Upper lobe of left lung (tissue), 6 donors: ENCODE data around the gene RBSN. TPM values are rescaled to one million over a fixed set of nuclear protein-coding genes. Genes with fewer than 3 reads are reported as not detected.

Experiments used
- ATAC-seq, 2 donors: fragments of 200-7000 bp; cut with Tn5 transposase; one replicate each; pipeline ENCODE4 v1.9.1; 2022; ENCODE audit warnings: mild to moderate bottlenecking in 2 of 2, moderate library complexity in 2 of 2; ENCODE audit not compliant: low FRiP score in 2 of 2
- DNase-seq, 2 donors: peaks; one replicate each; pipeline ENCODE4 v3.0.0-alpha.2; 2019 to 2020
- H3K27ac ChIP-seq, 4 donors: fragments of 200-600 bp; sonication (generic); one replicate each; pipeline ENCODE4 v1.5.1; 2016 to 2019
- H3K27me3 ChIP-seq, 4 donors: fragments of 200-600 bp; sonication (generic); one replicate each; pipeline ENCODE4 v1.5.1; 2017 to 2019
- H3K36me3 ChIP-seq, 4 donors: fragments of 200-600 bp; sonication (generic); one replicate each; pipeline ENCODE4 v1.5.1; 2016 to 2019
- H3K4me1 ChIP-seq, 4 donors: fragments of 200-600 bp; sonication (generic); one replicate each; pipeline ENCODE4 v1.5.1; 2018 to 2019
- H3K4me3 ChIP-seq, 4 donors: fragments of 200-600 bp; sonication (generic); one replicate each; pipeline ENCODE4 v1.5.1; 2017 to 2019; ENCODE audit warnings: mild to moderate bottlenecking in 2 of 4, moderate library complexity in 1 of 4
- H3K9me3 ChIP-seq, 4 donors: fragments of 200-600 bp; sonication (generic); one replicate each; pipeline ENCODE4 v1.5.1; 2018 to 2019
- CTCF ChIP-seq, 6 experiments: fragments of 450-650 bp in 4 of 6; fragments of 200-600 bp in 2 of 6; sonication (generic) in 2 of 6; IDR thresholded peaks; one replicate each; pipeline ENCODE4 v1.5.1; 2016 to 2019; ENCODE audit warnings: antibody characterized with exemption in 6 of 6
- EP300 ChIP-seq, 4 donors: sonication (generic); formaldehyde crosslinking; IDR thresholded peaks; one replicate each; pipeline ENCODE4 v1.5.1; 2017; ENCODE audit warnings: antibody characterized with exemption in 4 of 4, control low read depth in 2 of 4
- POLR2A ChIP-seq, 4 donors: fragments of 450-650 bp; IDR thresholded peaks; one replicate each; pipeline ENCODE4 v1.5.1; 2016 to 2017; ENCODE audit warnings: antibody characterized with exemption in 4 of 4, mild to moderate bottlenecking in 2 of 4
- POLR2AphosphoS5 ChIP-seq, 2 donors: sonication (generic); formaldehyde crosslinking; IDR thresholded peaks; one replicate each; pipeline ENCODE4 v1.5.1; 2017; ENCODE audit warnings: antibody characterized with exemption in 2 of 2
- WGBS, 2 donors: methylation state at CpG; one replicate each; pipeline ENCODE4 v1.1.5; 2017 to 2018; 5-methylcytosine and 5-hydroxymethylcytosine counted together
- total RNA-seq, 6 donors: library from RNA; depleted of rRNA in 4 of 6; stranded (reverse); fragments of >200 nt in 4 of 6; gene quantifications; one replicate each; pipeline versions ENCODE4 v1.1.0 to v1.2.1, GENCODE V29; 2016 to 2021
- donor health status: DM: no; HTN: no; CAD: no; lungs with moderate emphysema.
- donor health status: DM: no; HTN: yes; CAD: no; lungs with severe emphysema.

RBSN gene
- total RNA-seq, 6 donors from 2014 or later, result 24.5 to 72.3 (median 29.0) TPM

GRCh38 chr3:15023249-15023648 lies 75.7 kb downstream of the RBSN start:
- Histone ChIP-seq H3K27ac (no peak overlapping the region), H3K27me3 (no peaks in the 10 kb centered on the region), H3K9me3 (no peaks in the 10 kb centered on the region), H3K36me3 (peaks cover 18 to 97% (median 78%) of the 10 kb centered on the region in 4 donors), H3K4me3 (no peak overlapping the region), H3K4me1 (no peaks in the 10 kb centered on the region)
- WGBS, 2 donors, result 66 to 80% methylated on average over 5 of the region's 5 CpGs
- TF ChIP-seq POLR2A (IDR thresholded peaks at IDR 0.05) (no peak), CTCF (IDR thresholded peaks at IDR 0.05) (no peak), POLR2AphosphoS5 (IDR thresholded peaks at IDR 0.05) (no peak), EP300 (IDR thresholded peaks at IDR 0.05) (no peak)
- DNase-seq (no peak), ATAC-seq (no peak)

Other genes with a start within 250 kb of the RBSN start
- 10 to 100 TPM; 24.9 to 54.0 (median 46.6) TPM for gene NR2C2, start 151.6 kb downstream of the RBSN start, total RNA-seq
- 100 to 1,000 TPM in 2 of 6 donors, 10 to 100 TPM in 4; 39.8 to 149 (median 56.9) TPM for gene MRPS25, start 33.8 kb downstream of the RBSN start, total RNA-seq
- 100 to 1,000 TPM in 1 of 6 donors, 10 to 100 TPM in 5; 42.3 to 119 (median 46.2) TPM for gene CAPN7, start 107.1 kb upstream of the RBSN start, total RNA-seq
- 100 to 1,000 TPM in 2 of 6 donors, 10 to 100 TPM in 4; 83.8 to 150 (median 94.7) TPM for gene SH3BP5, start 233.4 kb upstream of the RBSN start, total RNA-seq